Measurements from ENCODE around the gene FRMD8.
A peak's percentile ranks its signal among the peaks of the same experiment; 100 is the strongest.

FRMD8 gene

GRCh38 chr11:65423516-65424204 lies 37.2 kb downstream of the FRMD8 start:
- Histone ChIP-seq H4K20me1 (ENCODE audit: insufficient read depth, low read length) (no peaks in the 10 kb centered on the region), H3F3A (ENCODE audit: insufficient read depth, low read length) (no peaks in the 10 kb centered on the region), H2AFZ (ENCODE audit: low read length) (no peak overlapping the region), H3K27ac (ENCODE audit: low read depth, low read length, poor library complexity, severe bottlenecking) (peak overlapping the region; percentile 99), H3K4me3 (ENCODE audit: low read depth, low read length, poor library complexity, severe bottlenecking) (peak overlapping the region; percentile 95), H3K9me2 (ENCODE audit: low read depth, low read length) (no peaks in the 10 kb centered on the region), H3K9me3 (ENCODE audit: low read length) (no peaks in the 10 kb centered on the region), H3K4me1 (ENCODE audit: insufficient read depth, low read length, severe bottlenecking) (peaks cover 70% of the 10 kb centered on the region), H3K9ac (ENCODE audit: low read length) (peak overlapping the region; percentile 99), H3K79me2 (ENCODE audit: insufficient read depth, low read length) (peaks cover 65% of the 10 kb centered on the region), H3K36me3 (ENCODE audit: insufficient read depth, low read length) (peaks cover 47% of the 10 kb centered on the region), H3K27me3 (ENCODE audit: insufficient read depth, low read length) (no peaks in the 10 kb centered on the region), H3K4me2 (ENCODE audit: low read length) (peak overlapping the region; percentile 88)
- TF ChIP-seq CTCF (IDR thresholded peaks at IDR 0.05; ENCODE audit: low read length) (no peak), EZH2 (IDR thresholded peaks at IDR 0.05; ENCODE audit: borderline replicate concordance, low read length) (no peak)

GRCh38 chr11:65424205-65425104 lies 38.0 kb downstream of the FRMD8 start:
- Histone ChIP-seq H3K36me3 (ENCODE audit: insufficient read depth, low read length) (peaks cover 47% of the 10 kb centered on the region), H3K4me1 (ENCODE audit: insufficient read depth, low read length, severe bottlenecking) (peaks cover 70% of the 10 kb centered on the region), H3K79me2 (ENCODE audit: insufficient read depth, low read length) (peaks cover 73% of the 10 kb centered on the region)

More at GRCh38 chr11:65424205-65425104, 38.0 kb downstream of the FRMD8 start:
- Histone ChIP-seq H2AFZ (ENCODE audit: low read length) (no peak overlapping the region), H3K27ac (ENCODE audit: low read depth, low read length, poor library complexity, severe bottlenecking) (peak overlapping the region; percentile 99), H3F3A (ENCODE audit: insufficient read depth, low read length) (no peaks in the 10 kb centered on the region), H4K20me1 (ENCODE audit: insufficient read depth, low read length) (no peaks in the 10 kb centered on the region), H3K4me3 (ENCODE audit: low read depth, low read length, poor library complexity, severe bottlenecking) (peak overlapping the region; percentile 95), H3K4me2 (ENCODE audit: low read length) (peak overlapping the region; percentile 88), H3K9me2 (ENCODE audit: low read depth, low read length) (no peaks in the 10 kb centered on the region), H3K9ac (ENCODE audit: low read length) (peak overlapping the region; percentile 99), H3K27me3 (ENCODE audit: insufficient read depth, low read length) (no peaks in the 10 kb centered on the region), H3K9me3 (ENCODE audit: low read length) (no peaks in the 10 kb centered on the region)
- TF ChIP-seq EZH2 (IDR thresholded peaks at IDR 0.05; ENCODE audit: borderline replicate concordance, low read length) (no peak), CTCF (IDR thresholded peaks at IDR 0.05; ENCODE audit: low read length) (no peak)

All from OCI-LY1 (cell line).